Raji (cell line): ENCODE data around the gene TMEM80.

Source experiments
- POLR2A ChIP-seq: IDR thresholded peaks from 2 replicates; pipeline ENCODE4 v1.6.1; 2011; ENCODE audit warnings: low read depth, low read length, control low read depth; ENCODE audit not compliant: insufficient read depth

TMEM80 gene

DNA sequence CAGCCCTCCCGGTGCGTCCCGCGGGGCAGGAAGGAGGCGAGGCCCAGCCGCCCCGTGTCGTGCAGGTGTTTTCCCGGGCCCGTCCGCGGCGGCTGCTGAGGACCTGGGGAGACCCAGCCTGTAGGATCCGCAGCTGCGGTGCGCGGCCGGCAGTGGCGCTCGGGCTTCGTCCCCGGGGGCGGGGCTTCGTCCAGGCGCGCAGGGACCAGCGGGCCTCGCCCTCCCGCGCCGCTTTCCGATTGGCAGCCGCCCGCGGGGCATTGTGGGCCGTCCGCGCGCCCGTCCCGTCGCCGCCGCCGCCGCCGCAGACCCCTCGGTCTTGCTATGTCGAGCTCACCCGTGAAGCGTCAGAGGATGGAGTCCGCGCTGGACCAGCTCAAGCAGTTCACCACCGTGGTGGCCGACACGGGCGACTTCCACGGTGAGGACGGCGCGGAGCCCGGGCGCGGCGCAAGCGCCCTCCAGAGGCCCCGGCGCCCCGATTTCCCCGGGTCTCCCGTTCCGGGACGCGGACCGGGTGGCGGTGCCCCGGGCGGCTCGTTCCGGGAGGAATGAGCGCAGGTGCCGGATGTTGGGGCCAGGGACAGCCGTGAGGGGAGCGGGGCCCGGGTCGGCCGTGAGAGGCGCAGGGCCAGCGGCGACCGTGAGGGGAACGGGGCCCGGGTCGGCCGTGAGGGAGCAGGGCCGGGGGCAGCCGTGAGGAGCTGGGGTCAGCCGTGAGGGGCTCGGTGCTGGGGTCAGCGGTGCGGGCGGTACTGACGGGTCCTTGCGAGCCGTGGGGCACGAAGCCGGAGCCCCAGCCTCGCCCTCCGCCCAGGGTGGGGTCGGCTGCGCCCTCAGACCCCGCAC, 51.8 kb downstream of the TMEM80 start, which contains the start of gene TALDO1:
Gene TALDO1, plus strand, starts transcription at position 307 of the 849 bp plus-strand sequence. Its CDS starts 18 bp downstream, at position 325.
- TF ChIP-seq POLR2A, result peak; percentile 78

DNA sequence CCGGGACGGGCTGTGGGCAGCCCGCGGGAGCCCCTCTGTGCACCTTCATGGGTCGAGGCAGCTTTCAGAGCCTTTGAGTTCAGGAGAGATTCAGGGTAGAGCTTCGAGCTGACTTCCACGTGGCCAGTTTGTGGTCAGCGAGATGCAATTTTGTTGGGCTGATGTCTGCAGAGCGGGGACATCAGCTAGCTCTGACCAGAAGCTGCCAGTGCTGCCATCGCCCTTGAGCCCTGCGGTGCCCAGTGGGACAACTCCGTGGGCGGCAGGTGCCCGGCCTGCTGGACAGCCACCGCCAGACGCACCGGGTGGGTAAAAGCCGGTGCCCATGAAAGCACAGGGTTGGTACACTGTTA, 52.4 kb downstream of the TMEM80 start:
- TF ChIP-seq POLR2A, result 0 out of 2 replicates have a peak, but pooled peaks have one; percentile 26

DNA sequence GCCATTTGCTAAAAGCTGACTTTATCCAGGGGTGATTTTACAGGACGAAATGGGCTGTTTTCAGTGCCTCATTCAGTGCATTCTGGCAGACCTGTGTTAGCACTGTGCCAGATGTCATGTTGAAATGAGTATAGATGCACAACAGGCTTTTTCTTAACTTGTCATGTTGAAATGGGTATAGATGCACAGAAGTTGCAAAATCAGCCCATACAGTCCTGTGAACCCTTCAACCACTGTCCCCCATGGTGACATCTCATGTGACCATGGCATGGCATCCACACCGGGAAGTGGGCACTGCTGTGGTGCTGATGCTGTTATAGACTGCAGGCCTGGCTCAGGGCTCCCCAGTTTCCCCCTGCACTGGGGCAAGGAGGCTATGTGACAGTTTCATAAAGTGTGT, 54.1 kb downstream of the TMEM80 start:
- TF ChIP-seq POLR2A, result no peak
